Keratinocyte (primary cell): Measurements from ENCODE around the gene RASGRP3. TPM values are rescaled to one million over a fixed set of nuclear protein-coding genes. Genes with fewer than 3 reads are reported as not detected.

Experiments
- DNase-seq: peaks from one replicate; pipeline ENCODE4 v3.0.0-alpha.2; 2011; ENCODE audit warnings: low read depth, missing footprints, low spot score
- FAIRE-seq: peaks from 2 replicates; lab custom pipeline; 2011; peaks lifted over from hg19 to GRCh38; lab: Jason Lieb, UNC
- H2AFZ ChIP-seq: 2 replicates; pipeline ENCODE4 v1.6.0; 2012; ENCODE audit warnings: low read length, control low read depth, inconsistent platforms; ENCODE audit not compliant: control insufficient read depth
- H3K27ac ChIP-seq: 2 replicates; pipeline ENCODE4 v1.5.1; 2011; ENCODE audit warnings: low read length; ENCODE audit not compliant: control insufficient read depth, insufficient read depth
- H3K27me3 ChIP-seq: 3 replicates; pipeline ENCODE4 v1.6.0; 2011; ENCODE audit warnings: low read length; ENCODE audit not compliant: control insufficient read depth, insufficient read depth; ENCODE audit errors: extremely low read depth
- H3K36me3 ChIP-seq, 2 experiments: 2 replicates in 1 of 2; 3 replicates in 1 of 2; pipeline ENCODE4 v1.5.1; 2011; ENCODE audit warnings: low read length in 2 of 2, mild to moderate bottlenecking in 1 of 2; ENCODE audit not compliant: control insufficient read depth in 2 of 2, insufficient read depth in 2 of 2; ENCODE audit errors: extremely low read depth in 1 of 2
- H3K4me1 ChIP-seq: 3 replicates; pipeline ENCODE4 v1.5.1; 2011; ENCODE audit warnings: low read length; ENCODE audit not compliant: control insufficient read depth, insufficient read depth; ENCODE audit errors: extremely low read depth
- H3K4me2 ChIP-seq: 3 replicates; pipeline ENCODE4 v1.6.0; 2011; ENCODE audit warnings: low read depth, low read length; ENCODE audit not compliant: control insufficient read depth, insufficient read depth; ENCODE audit errors: extremely low read depth
- H3K4me3 ChIP-seq, 3 experiments: fragments of 200-600 bp in 1 of 3; sonication (generic) in 1 of 3; 2 replicates in 2 of 3; 3 replicates in 1 of 3; pipeline ENCODE4 v1.5.1; 2011 to 2016; ENCODE audit warnings: low read length in 3 of 3, mild to moderate bottlenecking in 3 of 3, control low read depth in 2 of 3, inconsistent platforms in 1 of 3, low read depth in 1 of 3, mixed read lengths in 1 of 3, mixed run types in 1 of 3, moderate library complexity in 1 of 3; ENCODE audit not compliant: control insufficient read depth in 2 of 3, insufficient read depth in 2 of 3; ENCODE audit errors: extremely low read depth in 1 of 3
- H3K79me2 ChIP-seq: 2 replicates; pipeline ENCODE4 v1.6.0; 2012; ENCODE audit warnings: low read length; ENCODE audit not compliant: control insufficient read depth, insufficient read depth
- H3K9ac ChIP-seq: 3 replicates; pipeline ENCODE4 v1.6.0; 2011; ENCODE audit warnings: low read length; ENCODE audit not compliant: control insufficient read depth, insufficient read depth; ENCODE audit errors: extremely low read depth
- H3K9me1 ChIP-seq: 3 replicates; pipeline ENCODE4 v1.6.0; 2011; ENCODE audit warnings: low read length; ENCODE audit not compliant: control insufficient read depth, insufficient read depth; ENCODE audit errors: extremely low read depth
- H3K9me3 ChIP-seq: 2 replicates; pipeline ENCODE4 v1.5.1; 2012; ENCODE audit warnings: low read depth, low read length; ENCODE audit not compliant: control insufficient read depth
- H4K20me1 ChIP-seq: 3 replicates; pipeline ENCODE4 v1.6.0; 2011; ENCODE audit warnings: low read length; ENCODE audit not compliant: control insufficient read depth, insufficient read depth; ENCODE audit errors: extremely low read depth
- CTCF ChIP-seq, 3 experiments: IDR thresholded peaks in 1 of 3; conservative IDR thresholded peaks in 1 of 3; optimal IDR thresholded peaks in 1 of 3; 2 replicates in 2 of 3; 3 replicates in 1 of 3; pipeline versions ENCODE3 to v1.5.1; 2011; ENCODE audit warnings: low read length in 3 of 3, mild to moderate bottlenecking in 3 of 3, moderate library complexity in 2 of 3, control low read depth in 1 of 3, inconsistent platforms in 1 of 3; ENCODE audit not compliant: insufficient read depth in 2 of 3; ENCODE audit errors: extremely low read depth in 1 of 3
- EZH2 ChIP-seq: IDR thresholded peaks from one replicate; pipeline ENCODE4 v1.6.1; 2012; ENCODE audit warnings: inconsistent platforms, mild to moderate bottlenecking, low read length, moderate library complexity
- dilution Hi-C: fragments of 300-500 bp; cut with MboI; formaldehyde crosslinking; loops from one replicate; pipeline ENCODE4 v1.7.0; 2020; ENCODE audit warnings: low sequenced_read_pairs; ENCODE audit not compliant: extremely low pct_ligation_motif_present
- polyA plus RNA-seq, 5 experiments: library from polyadenylated mRNA; depleted of rRNA in 3 of 5; stranded (reverse) in 3 of 5; stranded (forward) in 1 of 5; unstranded in 1 of 5; fragments of >200 nt; gene quantifications; 1 replicate in 1 of 5; 2 replicates in 3 of 5; 3 replicates in 1 of 5; pipeline versions ENCODE4 v1.2.1 to v1.2.3, GENCODE V29; 2011 to 2012; ENCODE audit warnings: missing spikeins in 2 of 5, low read depth in 1 of 5, low replicate concordance in 1 of 5

RASGRP3 gene
- polyA plus RNA-seq, 1 donor (not counting 4 experiments of a cell fraction or from before 2014, with no cell fraction given) = 0.56 TPM

- Histone ChIP-seq H3K27ac (no peak overlapping the region), H4K20me1 (no peaks in the 10 kb centered on the region), H3K9ac (no peak overlapping the region), H3K9me1 (no peaks in the 10 kb centered on the region), H3K4me1 (no peaks in the 10 kb centered on the region), H3K27me3 (no peaks in the 10 kb centered on the region), H3K4me2 (no peak overlapping the region), H3K9me3 (no peaks in the 10 kb centered on the region), H3K4me3 (no peak overlapping the region), H2AFZ (no peak overlapping the region), H3K36me3 (no peaks in the 10 kb centered on the region), H3K79me2 (no peaks in the 10 kb centered on the region)
- TF ChIP-seq CTCF (optimal IDR thresholded peaks at IDR 0.05 in 1 of 3, IDR thresholded peaks at IDR 0.05 in 1 of 3, conservative IDR thresholded peaks at IDR 0.05 in 1 of 3; ENCODE audit: extremely low read depth in 1 of 3, insufficient read depth in 2 of 3, low read length in 3 of 3) (no peak), EZH2 (no peak)
- no peak for DNase-seq
- dilution Hi-C loops = no loop called here
- no peak for FAIRE-seq
Observed at GRCh38 chr2:33492399-33493134, 16.1 kb downstream of the RASGRP3 start.

GRCh38 chr2:33494155-33494779, 17.8 kb downstream of the RASGRP3 start:
- Histone ChIP-seq H3K36me3 (no peaks in the 10 kb centered on the region), H3K27ac (no peak overlapping the region), H3K9me1 (no peaks in the 10 kb centered on the region), H4K20me1 (no peaks in the 10 kb centered on the region), H3K4me2 (no peak overlapping the region), H3K4me1 (no peaks in the 10 kb centered on the region), H3K4me3 (no peak overlapping the region), H3K27me3 (no peaks in the 10 kb centered on the region), H3K9ac (no peak overlapping the region), H3K9me3 (no peaks in the 10 kb centered on the region), H3K79me2 (no peaks in the 10 kb centered on the region), H2AFZ (no peak overlapping the region)
- FAIRE-seq = no peak
- dilution Hi-C loops = no loop called here
- TF ChIP-seq CTCF (optimal IDR thresholded peaks at IDR 0.05 in 1 of 3, IDR thresholded peaks at IDR 0.05 in 1 of 3, conservative IDR thresholded peaks at IDR 0.05 in 1 of 3; ENCODE audit: extremely low read depth in 1 of 3, insufficient read depth in 2 of 3, low read length in 3 of 3) (no peak), EZH2 (no peak)
- DNase-seq = no peak
